Ovary (tissue), 9 donors: Measurements from ENCODE around the gene CYB5B. TPM values are rescaled to one million over a fixed set of nuclear protein-coding genes. Genes with fewer than 3 reads are reported as not detected.

Experiments
- DNase-seq, 5 donors: peaks; one replicate each; pipeline ENCODE4 v3.0.0-alpha.2; 2019 to 2020
- H3K27ac ChIP-seq, 2 donors: fragments of 200-600 bp; one replicate each; pipeline versions ENCODE4 v1.5.1 to v1.8.0; 2019 to 2022
- H3K27me3 ChIP-seq: fragments of 200-600 bp; one replicate; pipeline ENCODE4 v1.8.0; 2022
- H3K36me3 ChIP-seq: fragments of 200-600 bp; sonication (generic); one replicate; pipeline ENCODE4 v1.5.1; 2019
- H3K4me1 ChIP-seq: one replicate; pipeline ENCODE4 v1.8.1; 2013; ENCODE audit warnings: mild to moderate bottlenecking, moderate library complexity; ENCODE audit not compliant: insufficient read depth
- H3K4me3 ChIP-seq: fragments of 200-600 bp; sonication (generic); one replicate; pipeline ENCODE4 v1.5.1; 2017
- H3K9me3 ChIP-seq, 2 donors: fragments of 200-600 bp in 1 of 2; sonication (generic) in 1 of 2; one replicate each; pipeline versions ENCODE4 v1.5.1 to v1.8.1; 2013 to 2019; ENCODE audit warnings: mild to moderate bottlenecking in 1 of 2, moderate library complexity in 1 of 2
- EP300 ChIP-seq: sonication (generic); formaldehyde crosslinking; IDR thresholded peaks from one replicate; pipeline ENCODE4 v1.6.1; 2017; ENCODE audit warnings: antibody characterized with exemption
- POLR2A ChIP-seq: fragments of 450-650 bp; IDR thresholded peaks from one replicate; pipeline ENCODE4 v1.6.1; 2017; ENCODE audit warnings: antibody characterized with exemption, mild to moderate bottlenecking, moderate library complexity
- WGBS, 3 donors: extraction: QIAGEN DNeasy Blood & Tissue Kit in 1 of 3; methylation state at CpG; one replicate each; pipeline versions ENCODE4 v1.1.5 to v1.1.7; 2013 to 2017; 5-methylcytosine and 5-hydroxymethylcytosine counted together
- intact Hi-C, 4 donors: fragments of 100-400 bp; cut with DNase I; formaldehyde crosslinking; loops; one replicate each; pipeline versions ENCODE4 v1.11.0 to v1.15.1; 2022 to 2023
- polyA plus RNA-seq, 2 donors: library from polyadenylated mRNA; stranded (reverse); fragments of 200-250 nt in 1 of 2; fragments of 350-450 nt in 1 of 2; fragmentation: Illumina TruSeq in 1 of 2; extraction: RNeasy Lipid Tissue Mini Kit (QIAGEN cat#74804) in 1 of 2; gene quantifications; one replicate each; pipeline ENCODE4 v1.2.3, GENCODE V29; 2013 to 2014
- total RNA-seq, 7 donors: library from RNA; depleted of rRNA in 2 of 7; stranded (reverse); fragments of >200 nt in 2 of 7; fragmentation: NEBNext Ultra II Directional in 3 of 7; extraction: Animal tissue kit (Norgen Biotek cat#: 25700) in 3 of 7; gene quantifications; one replicate each; pipeline versions ENCODE4 v1.1.0 to v1.2.4, GENCODE V29; 2016 to 2023
- TF ChIP-seq, protein P1 (sequence below), 3 donors: fragments of 450-650 bp in 2 of 3; fragments of 200-600 bp in 1 of 3; IDR thresholded peaks; one replicate each; pipeline versions ENCODE4 v1.5.1 to v1.8.0; 2016 to 2022; ENCODE audit warnings: antibody characterized with exemption in 3 of 3, mild to moderate bottlenecking in 1 of 3
- donor health status: DM: no; HTN: no; CAD: no; lungs with moderate emphysema.
- donor health status: DM: no; HTN: no; CAD: no.
- donor health status: Bipolar disorder and iron deficiency.
- donor health status: DM: yes; HTN: yes; CAD: no.
- donor health status: DM: no; HTN: no; CAD: no.
- donor health status: DM: yes; HTN: yes; CAD: no.

CYB5B gene
- total and polyA plus RNA-seq, 9 donors: 24.8 to 148 (median 55.8) TPM

DNA sequence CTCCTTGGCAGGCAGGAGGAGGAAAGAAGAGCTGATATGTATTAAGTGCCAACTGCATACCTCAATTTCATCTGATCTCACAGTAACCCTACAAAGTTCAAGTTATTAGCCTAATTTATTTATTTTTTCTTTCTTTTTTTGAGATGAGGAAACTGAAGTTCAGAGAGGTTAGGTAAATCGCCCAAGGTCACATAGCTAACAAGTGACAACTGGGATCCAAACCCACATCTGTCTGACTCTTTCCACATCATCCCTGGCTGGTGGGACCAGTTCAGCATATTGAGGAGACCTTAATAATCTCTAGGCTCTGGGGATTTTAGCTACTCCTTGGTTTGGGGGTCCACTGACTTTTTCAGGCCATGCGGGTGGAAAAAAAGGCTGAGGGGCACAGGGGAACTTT is 60.9 kb downstream of the CYB5B start:
- H3K4me3 ChIP-seq: no peak overlapping the region
- TF ChIP-seq, protein P1, sequence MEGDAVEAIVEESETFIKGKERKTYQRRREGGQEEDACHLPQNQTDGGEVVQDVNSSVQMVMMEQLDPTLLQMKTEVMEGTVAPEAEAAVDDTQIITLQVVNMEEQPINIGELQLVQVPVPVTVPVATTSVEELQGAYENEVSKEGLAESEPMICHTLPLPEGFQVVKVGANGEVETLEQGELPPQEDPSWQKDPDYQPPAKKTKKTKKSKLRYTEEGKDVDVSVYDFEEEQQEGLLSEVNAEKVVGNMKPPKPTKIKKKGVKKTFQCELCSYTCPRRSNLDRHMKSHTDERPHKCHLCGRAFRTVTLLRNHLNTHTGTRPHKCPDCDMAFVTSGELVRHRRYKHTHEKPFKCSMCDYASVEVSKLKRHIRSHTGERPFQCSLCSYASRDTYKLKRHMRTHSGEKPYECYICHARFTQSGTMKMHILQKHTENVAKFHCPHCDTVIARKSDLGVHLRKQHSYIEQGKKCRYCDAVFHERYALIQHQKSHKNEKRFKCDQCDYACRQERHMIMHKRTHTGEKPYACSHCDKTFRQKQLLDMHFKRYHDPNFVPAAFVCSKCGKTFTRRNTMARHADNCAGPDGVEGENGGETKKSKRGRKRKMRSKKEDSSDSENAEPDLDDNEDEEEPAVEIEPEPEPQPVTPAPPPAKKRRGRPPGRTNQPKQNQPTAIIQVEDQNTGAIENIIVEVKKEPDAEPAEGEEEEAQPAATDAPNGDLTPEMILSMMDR (IDR thresholded peaks at IDR 0.05): no peak
- no peak for TF ChIP-seq POLR2A
- no peak for TF ChIP-seq EP300
- no peaks in the 10 kb centered on the region for H3K36me3 ChIP-seq
- 90 to 98% (median 95%) methylated on average over 2 of the region's 2 CpGs for WGBS, 3 donors
- no peaks in the 10 kb centered on the region for H3K9me3 ChIP-seq
- no peaks in the 10 kb centered on the region for H3K27me3 ChIP-seq
- no peak for DNase-seq
- no peaks in the 10 kb centered on the region for H3K4me1 ChIP-seq
- H3K27ac ChIP-seq: no peak overlapping the region
- intact Hi-C loops: loop anchor here in 1 of 4 donors (10.0 kb wide), 1 partner anchor 91 kb away; no protein-coding TSS in a partner anchor

DNA sequence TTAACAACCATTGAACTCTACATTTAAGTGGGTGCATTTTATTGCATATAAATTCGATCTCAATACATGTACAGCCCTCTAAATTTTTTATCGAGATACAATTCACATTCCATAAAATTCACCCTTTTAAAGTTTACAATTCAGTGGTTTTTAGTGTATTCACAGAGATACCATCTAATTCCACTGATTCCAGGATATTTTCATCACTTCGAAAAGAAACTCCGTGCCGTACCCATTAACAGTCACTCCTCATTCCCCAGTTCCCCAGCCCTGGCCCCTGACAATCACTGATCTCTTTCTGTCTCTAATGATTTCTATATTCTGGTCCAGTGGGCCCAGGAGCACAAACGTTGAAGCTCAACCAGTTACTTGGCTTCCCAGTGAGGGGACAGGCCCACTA is 61.4 kb downstream of the CYB5B start:
- no peak for TF ChIP-seq EP300
- TF ChIP-seq POLR2A: no peak
- TF ChIP-seq, protein P1 (IDR thresholded peaks at IDR 0.05): no peak
- Histone ChIP-seq H3K9me3 (no peaks in the 10 kb centered on the region), H3K4me1 (no peaks in the 10 kb centered on the region), H3K4me3 (no peak overlapping the region), H3K36me3 (no peaks in the 10 kb centered on the region), H3K27ac (no peak overlapping the region), H3K27me3 (no peaks in the 10 kb centered on the region)
- DNase-seq: no peak
- WGBS, 3 donors: 89 to 92% (median 90%) methylated on average over 6 of the region's 6 CpGs
- intact Hi-C loops: loop anchor here in 1 of 4 donors (10.0 kb wide), 1 partner anchor 91 kb away; no protein-coding TSS in a partner anchor

DNA sequence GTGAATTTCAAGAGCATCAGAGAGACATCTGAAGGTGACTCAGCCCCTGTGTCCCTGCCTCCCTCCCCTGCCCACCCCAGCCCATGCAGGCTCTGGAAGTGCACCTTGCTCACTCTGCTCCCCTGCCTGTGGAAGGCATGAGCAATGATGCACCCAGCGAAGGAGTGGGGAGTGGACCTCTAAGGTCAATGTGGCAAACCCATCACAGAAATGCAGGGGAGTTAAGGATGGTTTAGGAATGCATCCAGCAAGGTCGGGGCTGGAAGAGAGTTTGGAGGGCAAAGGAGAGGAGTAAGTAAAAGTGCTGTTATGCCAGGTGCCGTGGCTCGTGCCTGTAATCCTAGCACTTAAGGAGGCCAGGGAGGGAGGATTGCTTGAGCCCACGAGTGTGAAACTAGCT is 61.9 kb downstream of the CYB5B start:
- no peaks in the 10 kb centered on the region for H3K4me1 ChIP-seq
- no peak overlapping the region for H3K27ac ChIP-seq
- 62 to 76% (median 65%) methylated on average over 5 of the region's 5 CpGs for WGBS, 3 donors
- intact Hi-C loops: loop anchor here in 1 of 4 donors (10.0 kb wide), 1 partner anchor 91 kb away; no protein-coding TSS in a partner anchor
- no peaks in the 10 kb centered on the region for H3K27me3 ChIP-seq
- H3K9me3 ChIP-seq: no peaks in the 10 kb centered on the region
- TF ChIP-seq, protein P1 (IDR thresholded peaks at IDR 0.05): no peak
- TF ChIP-seq EP300: no peak
- TF ChIP-seq POLR2A: no peak
- no peak overlapping the region for H3K4me3 ChIP-seq
- no peak for DNase-seq
- no peaks in the 10 kb centered on the region for H3K36me3 ChIP-seq

DNA sequence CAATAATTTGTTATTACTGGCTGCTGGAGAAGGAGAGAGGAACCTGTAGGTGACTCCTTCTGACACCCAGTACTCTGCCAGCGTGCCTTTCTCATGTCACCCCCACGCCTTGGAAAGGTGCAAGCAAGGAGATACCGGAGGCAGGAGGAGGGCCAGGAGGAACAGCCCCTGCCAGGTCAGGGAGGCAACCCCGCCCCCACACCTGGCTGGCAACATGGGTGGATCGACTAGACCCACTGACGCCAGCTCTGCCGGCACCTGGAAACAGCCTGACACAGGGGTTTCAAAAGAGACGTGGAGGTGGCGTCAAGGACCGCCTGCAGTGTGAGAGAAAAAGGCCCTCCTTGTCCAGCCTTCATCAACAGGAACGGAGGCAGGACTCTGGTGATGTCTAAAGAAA is 62.3 kb downstream of the CYB5B start:
- no peak for DNase-seq

More for the DNA sequence above, 62.3 kb downstream of the CYB5B start:
- WGBS, 3 donors: 69 to 83% (median 73%) methylated on average over 11 of the region's 11 CpGs
- H3K4me3 ChIP-seq: no peak overlapping the region
- TF ChIP-seq EP300 (no peak), POLR2A (no peak)
- TF ChIP-seq, protein P1 (IDR thresholded peaks at IDR 0.05): no peak
- no peaks in the 10 kb centered on the region for H3K4me1 ChIP-seq
- no peaks in the 10 kb centered on the region for H3K9me3 ChIP-seq
- H3K27me3 ChIP-seq: no peaks in the 10 kb centered on the region
- H3K36me3 ChIP-seq: no peaks in the 10 kb centered on the region
- no peak overlapping the region for H3K27ac ChIP-seq
- intact Hi-C loops: loop anchor here in 1 of 4 donors (10.0 kb wide), 1 partner anchor 92 kb away; no protein-coding TSS in a partner anchor
